ENCODE measurements around the gene SUPV3L1.

SUPV3L1 gene

DNA sequence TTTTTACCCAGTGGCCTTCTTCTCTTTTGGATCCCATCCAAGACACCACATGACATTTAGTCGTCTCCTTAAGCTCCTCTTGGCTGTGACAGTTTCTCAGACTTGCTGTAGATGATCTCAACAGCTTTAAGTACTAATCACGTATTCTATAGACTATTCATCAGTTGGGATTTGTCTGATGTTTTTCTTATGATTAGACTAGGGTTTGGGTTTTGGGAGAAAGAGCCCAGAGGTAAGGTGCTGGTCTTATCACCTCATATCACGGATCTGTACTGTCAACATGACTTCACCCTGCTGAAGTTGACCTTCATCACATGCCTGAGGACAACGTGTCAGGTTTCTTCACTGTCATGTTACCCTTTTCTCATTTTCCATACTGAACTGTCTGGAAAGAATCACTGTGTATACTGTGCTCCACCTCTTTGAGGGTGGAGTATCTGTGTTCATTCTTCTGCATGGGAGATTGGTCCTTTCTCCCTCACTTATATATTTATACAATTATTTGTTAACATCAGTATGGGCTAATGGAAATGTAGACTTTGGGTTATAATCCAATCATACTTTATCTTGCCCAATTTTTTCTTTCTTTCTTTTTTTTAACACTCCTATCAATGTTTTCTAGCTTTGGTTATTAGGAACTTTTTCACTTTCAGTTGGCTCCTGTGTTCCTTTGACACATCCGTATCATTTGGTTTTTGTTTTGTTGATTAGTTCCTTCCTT, 33.7 kb downstream of the SUPV3L1 start:
- TF ChIP-seq, protein P1, sequence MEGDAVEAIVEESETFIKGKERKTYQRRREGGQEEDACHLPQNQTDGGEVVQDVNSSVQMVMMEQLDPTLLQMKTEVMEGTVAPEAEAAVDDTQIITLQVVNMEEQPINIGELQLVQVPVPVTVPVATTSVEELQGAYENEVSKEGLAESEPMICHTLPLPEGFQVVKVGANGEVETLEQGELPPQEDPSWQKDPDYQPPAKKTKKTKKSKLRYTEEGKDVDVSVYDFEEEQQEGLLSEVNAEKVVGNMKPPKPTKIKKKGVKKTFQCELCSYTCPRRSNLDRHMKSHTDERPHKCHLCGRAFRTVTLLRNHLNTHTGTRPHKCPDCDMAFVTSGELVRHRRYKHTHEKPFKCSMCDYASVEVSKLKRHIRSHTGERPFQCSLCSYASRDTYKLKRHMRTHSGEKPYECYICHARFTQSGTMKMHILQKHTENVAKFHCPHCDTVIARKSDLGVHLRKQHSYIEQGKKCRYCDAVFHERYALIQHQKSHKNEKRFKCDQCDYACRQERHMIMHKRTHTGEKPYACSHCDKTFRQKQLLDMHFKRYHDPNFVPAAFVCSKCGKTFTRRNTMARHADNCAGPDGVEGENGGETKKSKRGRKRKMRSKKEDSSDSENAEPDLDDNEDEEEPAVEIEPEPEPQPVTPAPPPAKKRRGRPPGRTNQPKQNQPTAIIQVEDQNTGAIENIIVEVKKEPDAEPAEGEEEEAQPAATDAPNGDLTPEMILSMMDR (IDR thresholded peaks at IDR 0.05; ENCODE audit: insufficient read depth, low read depth, low read length, missing control alignments) = no peak
- no peak overlapping the region for H3K4me3 ChIP-seq (ENCODE audit: low read depth, low read length)
- no peak for DNase-seq (ENCODE audit: low read depth)

GRCh38 chr10:69214666-69215131, 34.7 kb downstream of the SUPV3L1 start:
- TF ChIP-seq, protein P1 (IDR thresholded peaks at IDR 0.05; ENCODE audit: insufficient read depth, low read depth, low read length, missing control alignments) = no peak
- H3K4me3 ChIP-seq (ENCODE audit: low read depth, low read length) = no peak overlapping the region
- no peak for DNase-seq (ENCODE audit: low read depth)

DNA sequence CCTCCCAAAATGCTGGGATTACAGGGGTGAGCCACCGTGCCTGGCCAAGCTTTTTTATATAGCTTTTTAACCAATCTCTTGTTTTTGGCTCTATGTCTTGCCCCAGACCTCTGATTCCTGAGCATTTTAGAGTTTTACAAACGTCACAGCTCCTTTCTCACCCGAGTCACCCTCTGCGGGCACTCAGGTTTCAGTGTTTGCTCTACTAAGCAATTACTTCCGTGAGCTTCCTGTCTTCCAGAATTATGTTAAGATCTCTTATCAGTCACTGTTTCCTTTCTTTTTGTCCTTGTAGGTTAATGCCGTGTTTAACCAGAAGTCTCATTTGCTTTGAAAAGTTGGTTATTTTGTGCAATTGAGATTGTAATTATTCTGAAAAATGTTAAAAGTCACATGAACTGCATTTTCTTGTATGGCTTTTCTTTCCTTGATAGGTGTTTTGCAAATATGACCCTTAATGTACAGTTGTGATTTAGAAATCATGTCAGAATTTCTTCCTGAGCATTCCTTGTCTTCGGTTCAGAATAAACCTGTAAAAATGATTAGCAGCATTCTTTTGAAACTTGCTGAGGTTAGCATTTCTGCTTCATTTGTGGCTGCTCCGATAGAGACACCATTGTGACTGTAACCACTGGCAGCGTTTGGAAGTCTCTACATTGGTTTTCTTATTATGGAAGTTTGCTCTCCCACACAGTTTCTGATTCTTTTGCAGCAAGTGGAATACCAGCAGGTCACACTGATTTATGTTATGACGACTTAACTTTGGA, 35.6 kb downstream of the SUPV3L1 start:
- DNase-seq (ENCODE audit: low read depth) = peak; percentile 22
- no peak overlapping the region for H3K4me3 ChIP-seq (ENCODE audit: low read depth, low read length)
- TF ChIP-seq, protein P1 (IDR thresholded peaks at IDR 0.05; ENCODE audit: insufficient read depth, low read depth, low read length, missing control alignments) = no peak

DNA sequence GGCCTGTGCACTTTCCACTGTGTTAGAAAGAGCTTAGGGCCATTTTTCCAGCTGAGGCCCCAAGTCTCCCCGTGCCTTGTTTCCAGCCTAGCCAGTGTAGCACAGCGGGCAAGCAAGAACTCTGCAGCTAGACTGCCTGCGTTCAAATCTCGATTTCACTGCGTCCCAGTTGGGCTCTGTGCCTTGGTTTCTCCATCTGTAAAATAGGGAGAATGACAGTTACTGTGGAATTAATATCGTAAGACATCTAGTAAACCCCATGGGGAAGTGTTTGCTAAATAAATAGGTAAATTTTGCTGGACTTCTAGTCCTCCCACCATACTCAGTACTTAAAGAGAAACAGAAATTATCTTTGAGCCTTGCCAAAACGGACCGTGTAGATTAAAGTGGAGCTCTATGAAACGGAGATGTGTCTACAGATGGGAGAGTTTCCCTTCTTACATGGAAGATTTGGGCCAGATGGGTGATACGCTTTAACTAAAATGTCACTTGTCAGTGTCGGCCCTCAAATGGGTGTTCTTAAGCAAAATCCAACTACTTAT, 36.6 kb downstream of the SUPV3L1 start:
- TF ChIP-seq, protein P1 (IDR thresholded peaks at IDR 0.05; ENCODE audit: insufficient read depth, low read depth, low read length, missing control alignments) = no peak
- H3K4me3 ChIP-seq (ENCODE audit: low read depth, low read length) = no peak overlapping the region
- DNase-seq (ENCODE audit: low read depth) = no peak

GRCh38 chr10:69217119-69217754, 37.2 kb downstream of the SUPV3L1 start:
- TF ChIP-seq, protein P1 (IDR thresholded peaks at IDR 0.05; ENCODE audit: insufficient read depth, low read depth, low read length, missing control alignments) = no peak
- no peak for DNase-seq (ENCODE audit: low read depth)
- H3K4me3 ChIP-seq (ENCODE audit: low read depth, low read length) = no peak overlapping the region

DNA sequence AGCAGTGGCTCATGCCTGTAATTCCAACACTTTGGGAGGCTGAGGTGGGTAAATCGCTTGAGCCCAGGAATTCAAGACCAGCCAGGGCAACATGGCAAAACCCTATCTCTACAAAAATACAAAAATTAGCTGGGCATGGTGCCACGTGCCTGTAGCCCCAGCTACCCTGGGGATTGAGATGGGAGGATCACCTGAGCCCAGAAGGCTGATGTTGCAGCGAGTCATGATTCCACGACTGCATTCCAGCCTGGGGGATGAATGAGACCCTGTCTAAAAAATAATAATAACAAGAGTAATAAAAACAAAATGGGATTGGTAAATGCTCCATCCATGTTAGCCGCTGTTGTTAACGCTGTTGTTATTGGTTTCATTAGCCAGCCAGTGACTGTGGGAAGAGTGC, 38.8 kb downstream of the SUPV3L1 start:
- H3K4me3 ChIP-seq (ENCODE audit: low read depth, low read length) = no peak overlapping the region
- DNase-seq (ENCODE audit: low read depth) = no peak
- TF ChIP-seq, protein P1 (IDR thresholded peaks at IDR 0.05; ENCODE audit: insufficient read depth, low read depth, low read length, missing control alignments) = no peak

Measured in GM12865 (cell line).